ENCODE results near the gene DDX55.

DDX55 gene

GRCh38 chr12:123648401-123648800, 46.5 kb downstream of the DDX55 start:
- Histone ChIP-seq H3K27me3 (no peaks in the 10 kb centered on the region), H3K9me3 (no peaks in the 10 kb centered on the region), H3K27ac (no peak overlapping the region), H3K4me3 (no peak overlapping the region), H3K36me3 (peaks cover 27 to 82% (median 44%) of the 10 kb centered on the region in 3 donors), H3K4me1 (no peaks in the 10 kb centered on the region)
- intact Hi-C loops (cut with DNase I; ENCODE audit: low total_unique reads) = no loop called here
- no peak for DNase-seq
- no peak for TF ChIP-seq CTCF (IDR thresholded peaks at IDR 0.05)

DNA sequence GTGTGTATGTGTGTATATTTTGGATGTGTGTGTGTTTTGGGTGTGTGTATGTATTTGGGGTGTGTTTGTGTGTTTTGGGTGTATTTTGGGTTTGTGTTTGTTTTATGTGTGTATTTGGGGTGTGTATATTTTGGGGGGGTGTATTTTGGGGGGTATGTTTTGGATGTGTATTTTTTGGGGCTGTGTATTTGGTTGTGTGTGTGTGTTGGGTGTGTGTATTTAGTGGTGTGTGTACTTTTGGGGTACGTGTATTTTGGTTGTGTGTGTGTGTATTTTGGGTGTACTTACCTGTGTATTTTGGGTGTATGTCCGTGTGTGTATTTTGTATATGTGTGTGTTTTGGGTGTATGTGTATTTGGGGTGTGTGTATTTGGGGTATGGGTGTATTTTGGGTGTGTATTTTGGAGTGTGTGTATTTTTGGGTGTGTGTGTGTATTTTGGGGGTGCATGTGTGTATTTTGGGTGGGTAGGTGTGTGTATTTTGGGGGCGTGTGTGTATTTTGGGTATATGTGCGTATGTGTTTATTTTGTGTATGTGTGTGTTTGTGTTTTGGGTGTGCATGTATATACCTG, 52.3 kb downstream of the DDX55 start:
- H3K36me3 ChIP-seq = peaks cover 31 to 78% (median 42%) of the 10 kb centered on the region in 3 donors
- no peaks in the 10 kb centered on the region for H3K9me3 ChIP-seq
- no peak for TF ChIP-seq CTCF (IDR thresholded peaks at IDR 0.05)

GRCh38 chr12:123655420-123655819, 53.5 kb downstream of the DDX55 start:
- H3K27ac ChIP-seq = no peak overlapping the region
- peaks cover 38 to 79% (median 51%) of the 10 kb centered on the region in 3 donors for H3K36me3 ChIP-seq
- H3K27me3 ChIP-seq = no peaks in the 10 kb centered on the region
- no peaks in the 10 kb centered on the region for H3K4me1 ChIP-seq
- no peak for TF ChIP-seq CTCF (IDR thresholded peaks at IDR 0.05)
- no peak for DNase-seq
- intact Hi-C loops (cut with DNase I; ENCODE audit: low total_unique reads) = no loop called here
- no peak overlapping the region for H3K4me3 ChIP-seq
- no peaks in the 10 kb centered on the region for H3K9me3 ChIP-seq

More for the DNA sequence above, 52.3 kb downstream of the DDX55 start:
- no peak for DNase-seq
- no peak overlapping the region for H3K27ac ChIP-seq
- H3K4me3 ChIP-seq = no peak overlapping the region
- no peaks in the 10 kb centered on the region for H3K27me3 ChIP-seq
- H3K4me1 ChIP-seq = no peaks in the 10 kb centered on the region
- intact Hi-C loops (cut with DNase I; ENCODE audit: low total_unique reads) = no loop called here

- intact Hi-C loops (cut with DNase I; ENCODE audit: low total_unique reads) = no loop called here
- Histone ChIP-seq H3K36me3 (peaks cover 32 to 78% (median 49%) of the 10 kb centered on the region in 3 donors), H3K27me3 (no peaks in the 10 kb centered on the region), H3K9me3 (no peaks in the 10 kb centered on the region), H3K4me3 (no peak overlapping the region), H3K4me1 (no peaks in the 10 kb centered on the region), H3K27ac (no peak overlapping the region)
- TF ChIP-seq CTCF (IDR thresholded peaks at IDR 0.05) = no peak
- DNase-seq = no peak
Observed at GRCh38 chr12:123656392-123656791, 54.5 kb downstream of the DDX55 start.

DNA sequence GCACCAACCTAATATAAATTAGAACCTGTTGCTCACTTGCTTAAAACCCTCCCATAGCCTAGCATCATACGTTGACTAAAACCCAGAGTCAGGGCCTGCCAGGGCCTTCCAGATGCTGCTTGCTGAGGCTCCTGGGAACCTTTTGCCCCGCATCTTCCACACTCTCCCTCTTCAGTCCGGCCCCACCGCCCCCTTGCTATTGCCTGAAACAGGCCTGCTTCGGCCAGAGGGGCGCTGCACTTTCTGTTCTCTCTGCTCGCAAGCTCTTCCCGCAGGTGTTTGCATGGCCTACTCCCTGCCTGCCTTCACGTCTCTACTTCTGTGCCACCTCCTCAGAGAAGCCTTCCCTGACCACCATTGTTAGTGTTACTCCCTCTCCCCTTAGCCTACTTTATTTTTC, 55.3 kb downstream of the DDX55 start:
- Histone ChIP-seq H3K36me3 (peaks cover 27 to 76% (median 45%) of the 10 kb centered on the region in 3 donors), H3K27me3 (no peaks in the 10 kb centered on the region), H3K9me3 (no peaks in the 10 kb centered on the region), H3K4me1 (no peaks in the 10 kb centered on the region), H3K27ac (no peak overlapping the region), H3K4me3 (no peak overlapping the region)
- no peak for TF ChIP-seq CTCF (IDR thresholded peaks at IDR 0.05)
- DNase-seq = no peak
- intact Hi-C loops (cut with DNase I; ENCODE audit: low total_unique reads) = no loop called here

Data from tibial artery (tissue), 4 donors.